HG03060 (cell line): ENCODE data around the gene MYH7B.

Experiments
- ATAC-seq: cut with Tn5 transposase; IDR thresholded peaks from one replicate; pipeline ENCODE4 v1.9.1; 2021; ENCODE audit warnings: low read depth, moderate number of reproducible peaks; ENCODE audit not compliant: unreplicated experiment

Gene MYH7B

DNA sequence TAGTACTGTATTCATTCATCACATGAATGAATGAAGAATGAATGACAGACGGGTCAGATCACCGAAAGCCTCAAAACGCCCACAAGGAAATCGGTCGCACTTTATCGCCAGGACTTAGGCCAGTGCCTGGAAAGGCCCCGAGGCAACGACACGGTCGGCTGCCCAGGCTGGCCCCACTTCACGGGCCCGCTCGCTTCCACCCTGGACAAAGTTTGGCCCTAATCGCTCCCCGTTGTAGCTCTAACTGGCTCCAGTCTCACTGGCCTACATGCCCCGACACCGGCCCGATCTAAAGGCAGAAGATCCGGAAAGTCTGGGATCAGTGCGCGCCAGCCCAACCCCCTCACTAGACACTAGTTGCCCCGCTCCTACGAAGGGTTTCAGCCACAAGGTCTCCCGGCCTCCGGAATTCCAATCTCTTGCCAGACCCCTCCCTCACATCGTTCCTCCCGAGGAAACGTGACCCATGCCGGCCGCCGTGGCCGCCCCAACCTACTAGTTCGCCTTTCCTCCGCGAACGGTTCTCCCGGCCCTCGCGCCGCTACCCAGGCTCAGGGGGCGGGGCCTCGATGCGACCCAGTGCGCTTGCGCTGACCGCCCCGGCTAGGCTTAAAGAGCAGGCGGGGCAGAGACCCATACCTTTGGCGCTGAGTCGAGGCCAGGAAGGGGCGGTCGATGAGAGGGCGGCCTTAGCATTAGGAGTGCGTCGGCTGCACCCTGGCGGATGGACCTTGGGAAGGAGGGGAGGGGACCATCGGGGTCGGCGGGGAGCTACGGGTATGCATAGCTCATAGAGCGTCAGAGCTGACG lies at the start of gene MYH7B, which contains the start of gene GSS:
Gene MYH7B (plus strand): TSS at position 638 of the 810 bp plus-strand sequence. CDS start 22,138 bp downstream, outside the sequence.
Gene GSS (minus strand): TSS at position 576 of the 810 bp plus-strand sequence. CDS start 3,954 bp downstream, outside the sequence.
- peak; percentile 68 for ATAC-seq

DNA sequence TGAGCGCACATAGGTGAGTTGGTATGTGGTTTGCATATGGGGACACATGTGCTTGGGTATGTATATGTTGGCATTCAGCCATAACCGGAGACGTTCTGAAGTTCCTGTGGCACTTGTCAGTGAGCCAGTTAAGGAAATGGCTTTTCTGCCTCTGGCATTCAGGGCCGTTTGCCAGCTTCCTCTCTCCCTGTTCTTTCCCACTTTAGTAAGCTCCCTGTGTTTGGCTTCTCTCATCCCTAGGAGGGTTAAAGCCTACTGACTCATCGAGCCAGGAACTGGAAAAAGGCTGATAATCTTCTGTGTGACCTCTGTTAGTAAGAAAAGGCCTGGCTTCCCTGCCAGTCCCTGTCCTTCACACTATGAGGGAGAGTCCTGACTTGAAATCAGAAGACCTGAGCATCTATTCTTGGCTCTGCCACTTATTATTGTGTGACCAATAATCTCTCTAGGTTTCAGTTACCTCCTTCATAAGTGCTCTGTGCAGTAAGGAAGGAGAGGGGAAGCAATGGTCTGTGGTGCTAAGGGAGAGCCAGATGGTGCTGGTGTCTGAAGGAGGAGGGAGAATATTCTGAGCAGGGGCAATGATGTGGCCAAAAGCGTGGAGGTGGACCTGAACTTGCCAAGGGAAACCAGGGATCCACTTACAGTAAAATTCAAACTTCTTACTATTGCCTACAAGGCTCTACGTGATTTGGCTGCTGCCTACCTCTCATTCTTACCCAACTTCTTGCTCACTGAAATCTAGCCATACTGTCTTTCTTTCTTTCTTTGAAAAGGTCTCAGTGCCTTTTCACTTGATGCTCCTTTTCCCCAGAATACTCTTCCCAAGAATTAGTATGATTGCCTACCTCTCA lies 47.8 kb upstream of the MYH7B start:
- no peak for ATAC-seq

DNA sequence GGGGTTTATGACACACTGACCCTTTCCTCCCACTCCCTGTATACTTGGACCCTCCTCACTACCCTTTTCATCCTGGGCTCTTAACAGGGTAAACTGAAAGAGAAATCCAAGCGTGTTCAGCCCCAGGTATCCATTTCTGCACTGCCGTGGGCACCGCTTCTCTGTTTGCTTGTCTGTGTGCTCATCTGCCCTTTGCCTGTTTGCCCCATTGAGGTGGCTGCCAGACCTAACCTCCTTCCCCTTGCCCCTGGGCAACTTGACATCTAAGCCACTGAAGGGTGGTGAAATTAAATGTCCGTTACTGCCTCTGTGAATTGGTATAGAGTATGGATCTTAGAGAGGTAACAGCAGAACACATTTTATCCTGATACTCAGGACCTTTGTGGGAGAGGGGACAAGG lies 40.5 kb upstream of the MYH7B start:
- no peak for ATAC-seq

- ATAC-seq, result no peak
Observed at GRCh38 chr20:34915749-34916455, 39.8 kb upstream of the MYH7B start.

DNA sequence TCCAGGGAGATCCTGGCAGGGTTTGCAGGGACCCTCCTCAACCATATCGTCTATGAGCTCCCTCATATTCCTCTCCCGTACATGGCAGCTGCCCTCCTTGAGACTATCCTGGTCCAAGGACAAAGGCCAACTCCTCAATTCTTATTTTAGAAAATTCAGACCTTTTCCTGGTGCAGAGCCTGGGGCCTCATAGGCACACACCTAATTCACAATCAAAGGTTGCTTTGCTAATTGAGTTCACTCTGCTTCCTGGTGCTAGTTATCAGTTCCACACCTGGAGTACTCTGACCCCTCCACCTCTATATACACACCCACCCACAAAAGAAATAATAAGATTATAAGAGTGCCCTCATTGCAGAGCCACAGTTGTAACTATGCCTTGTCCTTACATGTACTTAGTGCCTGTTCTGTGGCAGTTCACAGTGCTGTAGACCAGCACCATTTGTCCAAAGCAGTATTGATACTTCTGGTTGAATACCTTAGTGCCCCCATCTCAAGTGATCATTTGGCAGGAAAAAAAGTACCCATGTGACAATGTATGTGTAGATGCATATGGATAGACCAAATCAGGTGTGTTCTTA lies 38.8 kb upstream of the MYH7B start:
- no peak for ATAC-seq

- ATAC-seq, result no peak
Observed at GRCh38 chr20:34920055-34920454, 35.6 kb upstream of the MYH7B start.

GRCh38 chr20:34921436-34921835 lies 34.2 kb upstream of the MYH7B start:
- ATAC-seq, result no peak

GRCh38 chr20:34922654-34923381 lies 32.9 kb upstream of the MYH7B start:
- no peak for ATAC-seq

- no peak for ATAC-seq
Observed at GRCh38 chr20:34923414-34923813, 32.3 kb upstream of the MYH7B start.

DNA sequence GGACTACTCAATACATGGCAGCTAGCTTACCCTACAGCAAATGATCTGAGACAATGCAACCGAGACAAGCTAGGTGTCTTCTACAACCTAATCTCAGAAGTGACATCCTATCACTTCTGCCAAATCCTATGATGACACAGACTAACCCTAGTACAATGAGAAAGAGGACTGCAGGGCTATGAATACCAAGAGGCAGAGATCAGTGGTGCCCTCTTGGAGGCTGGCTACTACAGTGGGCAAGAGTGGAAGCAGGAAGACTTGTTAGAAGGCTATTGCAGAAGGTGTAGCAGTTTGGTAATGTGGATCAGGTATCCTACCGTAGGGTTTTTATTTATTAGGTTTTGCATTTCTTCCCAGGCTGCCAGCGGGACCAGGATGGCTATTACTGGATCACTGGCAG lies 30.3 kb upstream of the MYH7B start:
- no peak for ATAC-seq

DNA sequence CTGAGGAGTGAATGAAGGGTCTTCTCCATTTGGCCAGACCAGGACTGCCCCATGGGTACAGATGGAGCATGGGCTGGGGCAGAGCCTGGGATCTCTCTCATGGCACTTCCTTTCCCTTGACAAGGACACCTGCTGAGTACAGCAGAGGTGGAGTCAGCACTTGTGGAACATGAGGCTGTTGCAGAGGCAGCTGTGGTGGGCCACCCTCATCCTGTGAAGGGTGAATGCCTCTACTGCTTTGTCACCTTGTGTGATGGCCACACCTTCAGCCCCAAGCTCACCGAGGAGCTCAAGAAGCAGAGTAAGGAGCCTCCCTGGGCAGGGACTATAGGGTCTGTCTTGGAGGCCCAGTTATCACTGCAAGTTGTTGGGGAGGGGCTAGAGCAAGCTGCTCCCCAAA lies 29.7 kb upstream of the MYH7B start:
- ATAC-seq, result no peak

- ATAC-seq, result no peak
Observed at GRCh38 chr20:34926581-34926980, 29.1 kb upstream of the MYH7B start.

- ATAC-seq, result no peak
Observed at GRCh38 chr20:34927736-34928135, 27.9 kb upstream of the MYH7B start.

DNA sequence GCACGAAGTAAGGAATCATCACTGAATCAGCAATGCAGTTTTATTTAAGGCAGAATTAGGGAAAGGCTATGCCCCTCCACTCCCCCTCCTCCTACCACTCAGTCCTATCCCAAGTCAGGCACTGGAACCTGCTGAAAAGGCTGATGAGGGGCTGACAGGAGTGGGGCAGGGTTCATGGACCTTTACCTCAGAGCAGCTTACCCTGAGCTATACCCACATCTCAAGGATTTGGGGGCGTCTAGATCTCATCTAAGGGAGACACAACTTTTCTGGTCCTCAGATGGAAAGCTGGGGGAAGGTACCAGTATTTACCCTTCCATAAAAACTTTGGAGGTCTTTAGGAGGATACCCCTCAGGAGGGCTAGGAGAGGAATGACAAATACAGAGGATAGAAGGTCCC lies 27.3 kb upstream of the MYH7B start:
- no peak for ATAC-seq

DNA sequence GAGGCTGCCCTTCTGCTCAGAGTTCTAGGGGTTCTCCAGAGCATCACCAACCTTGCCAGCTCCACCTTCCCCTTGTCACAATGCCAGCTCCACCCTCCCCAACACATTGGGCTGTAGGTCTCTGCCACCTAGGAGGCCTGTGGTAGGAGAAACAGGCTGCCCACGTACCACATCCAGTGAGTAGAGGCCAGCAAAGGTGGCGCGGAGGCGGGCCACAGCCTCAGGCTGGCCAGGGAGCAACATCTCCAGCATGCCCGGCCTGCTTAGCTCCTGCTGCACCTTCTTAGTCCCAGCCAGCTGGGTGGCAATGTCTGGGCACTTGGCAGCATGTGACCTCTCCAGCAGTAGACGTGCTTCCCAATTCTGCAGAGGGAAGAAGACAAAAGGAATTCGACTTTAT lies 23.9 kb upstream of the MYH7B start:
- no peak for ATAC-seq

DNA sequence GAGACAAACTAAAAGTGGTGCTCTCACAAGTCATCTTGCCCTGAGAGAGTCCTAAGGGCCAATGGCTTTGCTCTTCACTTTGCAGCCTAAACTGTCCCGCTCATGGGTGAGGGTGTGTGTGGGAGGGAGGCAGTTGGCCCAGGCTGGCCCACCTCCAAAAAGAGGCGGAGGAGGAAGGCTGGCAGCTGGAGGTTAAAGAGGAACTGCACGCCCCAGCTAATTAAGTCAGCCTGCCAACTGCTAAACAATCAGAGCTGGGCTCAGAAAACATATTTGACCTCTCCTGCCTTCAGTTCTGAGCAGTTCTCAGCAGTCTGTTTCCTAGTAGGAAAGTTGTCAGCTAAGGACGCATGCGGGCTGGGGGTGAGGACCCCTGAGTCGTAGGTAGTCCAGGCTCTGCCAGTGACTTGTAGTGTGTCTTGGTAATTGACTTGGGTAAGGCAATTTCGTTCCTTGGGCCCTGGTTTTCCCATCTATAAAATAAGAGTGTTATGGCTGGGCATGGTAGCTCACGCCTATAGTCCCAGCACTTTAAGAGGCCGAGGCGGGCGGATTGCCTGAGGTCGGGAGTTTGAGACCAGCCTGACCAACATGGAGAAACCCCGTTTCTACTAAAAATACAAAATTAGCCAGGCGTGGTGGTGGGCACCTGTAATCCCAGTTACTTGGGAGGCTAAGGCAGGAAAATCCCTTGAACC lies 17.1 kb upstream of the MYH7B start:
- ATAC-seq, result no peak

- ATAC-seq, result no peak
Observed at GRCh38 chr20:34940081-34940481, 15.6 kb upstream of the MYH7B start.

GRCh38 chr20:34941226-34941625 lies 14.4 kb upstream of the MYH7B start:
- ATAC-seq, result no peak

- no peak for ATAC-seq
Observed at GRCh38 chr20:34942301-34942700, 13.4 kb upstream of the MYH7B start.
